HepG2 (cell line): ENCODE measurements around the gene SLC1A3.

Experiments
- BHLHE40 ChIP-seq: IDR thresholded peaks from 2 replicates; pipeline ENCODE4 v1.6.1; 2011; ENCODE audit warnings: low read length, improper control_type of control experiment
- CTCF ChIP-seq: sonication (generic); formaldehyde crosslinking; IDR thresholded peaks from 2 replicates; pipeline ENCODE4 v1.5.0; 2020; ENCODE audit warnings: mild to moderate bottlenecking, missing genetic modification reagents, moderate library complexity
- HCFC1 ChIP-seq: fragments of 150-350 bp; IDR thresholded peaks from 2 replicates; pipeline ENCODE4 v1.6.1; 2014; ENCODE audit warnings: low read depth, low read length
- HOXA5 ChIP-seq: sonication (generic); formaldehyde crosslinking; IDR thresholded peaks from 2 replicates; pipeline ENCODE4 v1.4.0; 2020; ENCODE audit warnings: missing genetic modification reagents
- KDM5A ChIP-seq: fragments of 200-600 bp; sonication (generic); IDR thresholded peaks from 2 replicates; pipeline ENCODE4 v1.7.0; 2018; ENCODE audit warnings: antibody characterized with exemption, mild to moderate bottlenecking, low read length, borderline replicate concordance
- MYNN ChIP-seq: sonication (generic); formaldehyde crosslinking; IDR thresholded peaks from 2 replicates; pipeline ENCODE4 v1.4.0; 2020; ENCODE audit warnings: mild to moderate bottlenecking, low read depth, missing genetic modification reagents
- NR1H2 ChIP-seq: sonication (generic); formaldehyde crosslinking; IDR thresholded peaks from 2 replicates; pipeline ENCODE4 v1.8.1; 2022; ENCODE audit warnings: low read depth, missing genetic modification reagents, borderline replicate concordance
- PHF8 ChIP-seq: sonication (generic); formaldehyde crosslinking; IDR thresholded peaks from 2 replicates; pipeline ENCODE4 v1.5.0; 2020; ENCODE audit warnings: missing genetic modification reagents
- POLR2A ChIP-seq, 2 experiments: IDR thresholded peaks; 2 replicates each; pipeline ENCODE4 v1.6.1; 2011; ENCODE audit warnings: low read depth in 2 of 2, low read length in 2 of 2, mild to moderate bottlenecking in 1 of 2, moderate library complexity in 1 of 2; ENCODE audit not compliant: insufficient read depth in 1 of 2
- ZNF501 ChIP-seq: sonication (generic); formaldehyde crosslinking; IDR thresholded peaks from 2 replicates; pipeline ENCODE4 v1.5.1; 2020; ENCODE audit warnings: mild to moderate bottlenecking, moderate library complexity, missing genetic modification reagents
- ZNF558 ChIP-seq: sonication (generic); formaldehyde crosslinking; IDR thresholded peaks from 2 replicates; pipeline ENCODE4 v1.9.0; 2022; ENCODE audit warnings: mild to moderate bottlenecking, missing genetic modification reagents, borderline replicate concordance
- ZNF780A ChIP-seq: sonication (generic); formaldehyde crosslinking; IDR thresholded peaks from 2 replicates; pipeline ENCODE4 v1.8.0; 2022; ENCODE audit warnings: mild to moderate bottlenecking, missing genetic modification reagents, moderate library complexity

GRCh38 chr5:36585701-36586100 lies 20.7 kb upstream of the SLC1A3 start:
- TF ChIP-seq HCFC1 (no peak), MYNN (CRISPR knock-in tag) (no peak), POLR2A (IDR thresholded peaks at IDR 0.05; ENCODE audit: insufficient read depth in 1 of 2, low read depth in 2 of 2, low read length in 2 of 2) (no peak), NR1H2 (CRISPR knock-in tag) (no peak), ZNF501 (CRISPR knock-in tag) (no peak), ZNF558 (CRISPR knock-in tag) (no peak), ZNF780A (CRISPR knock-in tag) (no peak), KDM5A (no peak), BHLHE40 (no peak), PHF8 (CRISPR knock-in tag) (no peak), HOXA5 (CRISPR knock-in tag) (no peak), CTCF (CRISPR knock-in tag) (no peak)
